T-helper 22 cell (primary cell): ENCODE measurements around the gene RASSF8.

ENCODE experiments used
- DNase-seq: peaks from one replicate; pipeline ENCODE4 v3.0.0-alpha.2; 2020; ENCODE audit warnings: low read depth

Gene RASSF8

DNA sequence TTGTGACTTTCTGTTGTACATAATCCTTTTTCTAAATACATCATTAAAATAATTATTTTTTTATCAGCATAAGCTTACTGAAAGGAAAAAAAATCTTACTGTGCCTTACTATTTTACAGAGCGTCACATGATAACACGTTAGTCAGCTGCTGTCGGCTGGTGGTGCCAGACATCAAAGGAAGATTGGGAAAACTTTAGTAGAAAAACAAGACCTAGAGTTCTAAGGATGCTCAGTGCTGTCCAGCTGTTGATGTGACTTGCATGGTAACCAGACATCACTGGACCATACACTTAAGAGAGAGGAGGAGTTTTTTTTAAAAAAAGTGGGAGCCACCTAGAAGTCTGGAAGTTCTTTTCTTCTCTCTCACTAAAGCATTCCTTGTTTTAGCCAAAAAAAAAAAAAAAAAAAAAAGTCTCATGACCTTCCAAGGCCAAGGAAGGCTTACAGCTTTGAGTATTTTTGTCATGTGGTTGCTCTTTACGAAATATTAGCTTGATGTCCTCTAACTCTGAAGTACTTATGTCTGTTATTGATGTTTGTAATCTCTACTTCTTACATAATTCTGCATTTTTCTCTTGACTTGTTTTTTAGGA is 4.5 kb downstream of the RASSF8 start:
- DNase-seq = no peak

DNA sequence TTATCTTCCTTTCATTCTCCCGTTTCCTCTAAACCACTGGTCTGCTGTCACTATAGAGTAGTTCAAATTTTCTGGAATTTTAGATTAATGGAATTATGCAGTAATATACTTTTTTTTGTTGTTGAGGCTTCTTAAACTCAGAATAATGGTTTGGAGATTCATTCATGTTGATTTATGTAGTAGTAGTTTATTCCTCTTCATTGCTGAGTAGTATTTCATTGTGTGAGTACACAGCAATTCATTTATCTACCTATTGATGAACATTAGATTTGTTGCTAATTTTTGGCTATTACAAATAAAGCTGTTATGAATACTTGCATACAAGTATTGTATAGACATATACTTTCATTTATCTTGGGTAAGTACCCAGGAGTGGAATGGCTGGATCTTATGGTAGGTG is 7.2 kb downstream of the RASSF8 start:
- no peak for DNase-seq

DNA sequence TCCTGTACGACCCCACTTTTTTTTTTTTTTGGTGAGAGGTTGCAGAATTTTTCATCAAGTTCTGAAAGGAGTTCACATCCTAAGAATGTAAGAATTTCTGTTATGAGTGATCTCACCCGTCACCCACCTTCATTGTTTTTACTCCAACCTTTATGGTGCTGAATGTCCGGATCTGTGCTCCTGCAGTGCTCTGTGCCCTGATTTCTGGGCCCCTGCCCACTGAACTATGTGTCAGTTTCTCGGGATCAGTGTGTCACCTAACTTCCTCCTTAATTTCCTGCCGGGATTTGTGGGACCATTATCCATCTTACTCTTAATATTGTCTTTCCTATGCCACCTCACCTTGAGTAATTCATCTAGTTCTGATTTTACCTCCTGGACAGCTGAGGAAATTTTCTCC is 11.6 kb downstream of the RASSF8 start:
- no peak for DNase-seq

DNA sequence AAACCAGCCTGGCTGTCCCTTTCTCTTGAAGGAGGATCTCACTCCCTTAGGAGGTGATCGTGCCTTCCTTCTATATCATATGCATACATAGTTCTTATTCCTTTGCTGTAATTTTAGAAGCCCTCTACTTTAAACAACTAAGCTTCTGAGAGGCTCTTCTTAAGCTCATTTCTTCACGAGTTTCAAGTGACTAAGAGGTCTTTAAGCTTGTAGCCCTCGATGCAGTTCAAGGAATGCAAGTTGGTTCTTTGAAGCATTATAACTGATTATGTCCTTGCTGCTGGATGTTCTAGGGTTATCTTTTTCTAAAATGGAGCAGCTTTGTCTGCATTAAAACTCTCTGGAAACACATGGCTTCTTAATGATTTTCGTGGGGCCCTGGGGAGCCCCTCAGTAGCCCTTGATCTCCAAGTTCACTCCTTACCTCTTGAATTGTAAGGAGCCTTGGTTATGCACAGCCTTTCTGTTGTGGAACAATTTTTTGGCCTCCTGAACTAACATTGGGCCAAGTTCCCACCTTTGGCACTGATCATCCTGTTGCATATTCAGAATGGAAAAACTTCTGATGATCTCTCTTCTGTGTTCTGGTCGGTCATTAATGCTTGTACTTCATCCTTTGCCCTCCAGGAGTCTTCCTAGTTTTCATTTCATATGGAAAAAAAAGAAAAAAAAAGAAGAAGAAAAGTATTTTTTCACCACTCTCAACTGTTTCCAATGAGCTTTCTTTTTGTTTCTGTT is 12.6 kb downstream of the RASSF8 start:
- DNase-seq = no peak

DNA sequence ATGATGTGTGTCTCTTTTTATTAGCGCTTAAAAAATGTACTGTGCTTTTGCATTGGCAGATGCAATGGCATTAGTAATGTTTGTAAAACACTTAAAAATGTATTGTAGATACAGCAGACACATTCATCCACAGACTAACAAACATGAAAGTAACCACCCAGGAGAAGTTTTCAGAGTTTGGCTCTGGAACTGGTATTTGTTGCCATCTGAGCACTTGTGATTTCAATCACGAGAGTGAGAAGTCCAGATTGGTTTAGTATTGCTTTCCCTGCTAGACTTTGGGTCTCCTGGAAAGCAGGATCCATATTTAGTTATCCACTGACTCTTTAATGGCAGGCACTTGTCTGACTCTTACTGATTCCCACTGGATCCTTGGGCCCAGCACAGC is 13.2 kb downstream of the RASSF8 start:
- no peak for DNase-seq

DNA sequence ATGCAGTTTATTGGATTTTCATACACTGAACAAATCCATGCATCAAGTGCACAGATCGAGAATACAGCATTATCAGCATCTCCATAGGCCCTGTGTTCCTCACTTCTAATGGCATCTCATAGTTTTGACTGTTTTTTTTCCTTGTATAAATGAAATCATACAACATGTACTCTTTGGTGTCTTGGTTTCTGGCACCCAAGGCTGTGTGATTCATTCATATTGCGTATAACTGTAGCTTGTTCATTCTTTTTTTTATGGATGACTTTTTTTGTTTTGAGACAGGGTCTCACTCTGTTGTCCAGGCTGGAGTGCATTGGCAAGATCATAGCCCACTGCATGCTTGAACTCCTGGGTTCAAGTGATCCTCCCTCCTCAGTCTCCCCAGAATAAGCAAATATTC is 14.3 kb downstream of the RASSF8 start:
- DNase-seq = no peak

DNA sequence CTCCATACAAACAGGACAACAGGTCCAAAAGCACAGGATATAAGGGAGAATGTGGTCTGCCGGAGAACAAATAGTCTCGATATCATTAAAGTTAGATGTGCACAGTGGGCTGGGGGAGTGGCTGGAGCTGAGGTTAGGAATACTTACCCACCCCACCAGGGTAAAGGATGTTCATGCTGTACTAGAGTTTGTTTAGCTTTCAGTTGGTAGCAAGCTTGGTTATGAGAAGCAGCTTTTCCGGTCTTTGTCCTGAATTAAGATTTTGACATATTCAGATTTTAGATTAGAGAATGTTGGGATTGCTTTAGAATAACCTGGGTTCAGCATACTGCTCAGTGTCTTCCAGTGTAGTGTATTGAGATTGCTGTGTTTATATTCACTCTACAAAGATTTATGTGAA is 16.7 kb downstream of the RASSF8 start:
- no peak for DNase-seq

DNA sequence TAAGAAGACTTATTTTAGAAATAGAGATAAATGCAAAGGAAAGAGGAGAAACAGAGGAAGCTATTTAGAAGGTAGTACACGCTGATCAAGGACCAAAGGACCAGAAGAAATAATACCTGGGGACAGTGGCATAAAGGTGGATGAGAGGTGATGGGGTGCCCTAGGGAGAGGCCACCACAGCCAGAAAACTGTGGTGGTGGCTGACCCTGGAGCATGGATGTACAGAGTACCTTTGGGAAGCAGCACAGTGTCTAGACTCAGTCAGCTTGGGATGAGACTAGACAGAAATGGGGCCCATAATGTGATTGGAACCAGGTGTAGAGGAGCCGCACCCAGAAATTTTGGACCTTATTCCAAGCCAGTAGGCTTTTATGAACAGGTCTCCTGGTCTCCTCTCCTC is 17.2 kb downstream of the RASSF8 start:
- DNase-seq = no peak

DNA sequence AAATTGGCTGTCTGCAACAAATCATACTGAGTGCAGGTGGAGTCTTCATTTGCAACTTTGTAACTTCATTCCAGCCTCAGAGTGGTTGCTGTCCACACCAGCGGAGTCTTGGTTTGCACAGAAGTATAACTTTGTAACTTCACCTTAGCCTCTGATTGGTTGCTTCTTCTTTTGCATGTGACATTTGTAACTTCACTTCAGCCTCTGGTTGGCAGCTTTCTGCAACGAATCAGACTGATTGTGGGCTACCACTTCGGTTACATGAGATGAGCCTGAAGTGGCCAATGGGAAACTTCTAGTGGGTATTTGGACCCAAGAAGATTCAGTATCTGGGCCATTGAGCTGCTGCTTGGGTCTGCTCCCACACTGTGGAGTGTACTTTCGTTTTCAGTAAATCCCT is 17.8 kb downstream of the RASSF8 start:
- no peak for DNase-seq

DNA sequence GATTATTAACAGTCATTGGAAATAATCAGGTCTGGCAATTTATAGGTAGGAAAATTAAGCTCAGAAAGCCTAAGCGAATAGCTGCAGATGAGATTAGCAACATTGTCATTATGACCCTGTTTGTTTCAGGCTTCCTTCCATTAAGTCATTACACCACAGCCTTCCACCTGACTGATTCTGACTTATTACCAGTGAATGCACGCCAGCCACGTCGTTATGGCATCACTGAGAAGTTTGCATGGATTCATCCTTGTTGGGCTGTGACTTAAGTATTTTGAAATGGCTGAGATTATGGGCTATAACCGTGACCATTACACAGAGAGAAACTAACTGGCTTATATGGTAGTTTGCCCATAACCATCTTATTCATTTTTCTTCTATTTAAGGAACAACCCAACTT is 18.6 kb downstream of the RASSF8 start:
- no peak for DNase-seq

DNA sequence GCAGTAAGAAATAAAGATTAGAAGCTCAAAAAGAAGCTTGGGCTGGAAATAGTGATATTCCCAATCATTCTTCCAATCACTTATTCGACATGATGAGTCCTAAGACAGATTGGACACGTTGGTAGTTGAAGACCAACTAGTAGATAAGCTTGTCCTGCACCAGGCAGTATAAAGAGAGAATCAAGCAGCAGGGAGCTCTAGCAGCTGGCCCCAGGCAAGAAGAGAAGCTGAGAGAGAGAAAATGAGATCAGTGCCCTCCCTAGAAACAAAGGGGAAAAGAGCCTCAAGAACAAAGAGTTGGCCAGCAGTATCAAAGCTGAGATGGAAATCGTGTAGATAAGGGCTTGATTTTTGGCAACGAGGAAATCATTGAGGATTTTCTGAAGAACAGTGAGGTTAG is 20.6 kb downstream of the RASSF8 start:
- no peak for DNase-seq

DNA sequence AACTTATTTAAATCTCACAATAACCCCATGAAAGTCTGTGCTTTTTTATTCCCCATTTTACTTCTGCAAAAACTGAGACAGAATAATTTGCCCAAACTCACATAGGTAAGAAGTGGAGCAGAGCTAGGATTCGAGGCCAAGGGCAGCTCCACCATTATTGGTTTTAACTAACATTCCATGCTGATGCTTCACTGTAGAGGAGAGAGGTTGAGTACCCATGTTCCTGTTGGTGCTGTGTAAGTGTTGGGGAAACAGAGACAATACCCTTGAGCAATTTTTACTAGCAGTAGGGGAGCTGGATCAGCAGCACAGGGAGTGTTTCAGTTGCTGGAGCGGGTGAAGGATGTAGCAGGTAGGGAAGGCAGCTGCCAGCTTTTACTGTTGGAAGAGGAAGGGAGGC is 21.1 kb downstream of the RASSF8 start:
- no peak for DNase-seq

DNA sequence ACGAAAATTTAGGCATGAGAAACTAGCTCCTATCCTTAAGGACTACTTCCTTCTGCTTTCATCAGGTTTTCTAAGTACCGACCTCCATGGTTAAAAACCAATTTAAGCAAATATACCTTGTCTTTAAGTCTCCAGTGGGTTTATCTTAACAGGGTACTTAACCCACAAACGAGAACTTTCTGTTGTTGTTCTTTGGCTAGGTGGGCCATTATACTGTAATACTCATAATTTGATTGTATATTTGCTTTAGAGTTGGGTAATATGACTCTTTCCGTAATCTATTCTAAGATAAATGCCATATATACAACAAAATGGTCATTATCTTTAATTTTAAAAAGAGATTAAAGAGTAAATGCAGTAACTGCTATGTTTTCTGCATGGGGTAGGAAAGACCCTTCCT is 21.6 kb downstream of the RASSF8 start:
- no peak for DNase-seq

DNA sequence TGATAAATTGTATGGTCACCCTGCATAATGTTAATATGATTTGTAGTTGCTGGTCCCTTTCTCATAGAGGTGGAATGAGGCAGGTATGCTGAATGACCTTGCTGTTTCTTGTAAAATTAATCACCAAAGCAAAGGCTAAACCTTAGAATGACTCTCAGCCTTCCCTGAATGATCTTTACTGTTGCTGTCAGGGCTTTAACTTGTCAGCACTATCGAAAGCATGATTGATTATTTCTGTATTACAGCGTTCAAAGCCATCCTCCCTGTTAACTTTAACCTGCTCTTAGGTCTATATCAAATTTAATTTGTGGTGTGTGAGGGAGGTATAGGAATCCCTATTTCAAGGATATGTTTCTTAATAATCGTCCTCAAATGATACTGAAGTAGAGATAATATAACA is 23.1 kb downstream of the RASSF8 start:
- no peak for DNase-seq

DNA sequence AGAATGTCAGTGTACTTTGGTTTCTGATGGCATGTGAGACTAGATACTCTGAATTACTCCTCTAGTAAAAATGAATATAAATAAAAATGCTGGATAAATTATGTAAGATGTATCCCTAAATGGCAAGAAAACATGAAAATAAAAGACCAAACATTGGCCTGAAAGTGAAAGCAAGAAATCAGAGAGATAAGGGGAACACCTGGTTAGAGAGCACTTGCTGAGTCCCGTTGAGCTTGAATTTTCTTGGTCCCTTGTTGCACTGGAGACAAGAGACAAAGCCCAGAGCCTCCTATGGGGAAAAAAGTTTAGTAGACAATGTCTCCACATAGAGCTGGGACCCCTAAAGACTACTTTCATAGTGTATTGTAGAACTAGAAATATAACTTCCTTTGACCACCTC is 23.9 kb downstream of the RASSF8 start:
- no peak for DNase-seq

DNA sequence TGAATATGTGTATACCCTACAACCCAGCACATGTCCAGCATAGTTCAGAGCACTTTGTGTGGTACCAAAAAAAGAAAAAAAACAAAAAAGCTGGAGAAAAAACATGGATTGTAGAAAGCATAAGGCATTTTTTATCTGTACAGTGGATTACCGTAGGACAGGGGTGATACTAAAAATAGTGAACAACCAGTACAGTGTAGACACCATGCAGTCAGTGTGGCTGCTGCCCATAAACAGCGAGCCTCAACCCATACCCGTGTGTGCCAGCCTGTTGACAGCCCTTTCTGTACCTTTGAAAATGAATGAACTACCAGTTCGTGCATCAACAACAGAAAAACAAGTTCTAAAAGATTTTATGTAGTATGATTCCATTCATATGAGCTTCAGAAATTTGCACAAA is 25.1 kb downstream of the RASSF8 start:
- DNase-seq = no peak

DNA sequence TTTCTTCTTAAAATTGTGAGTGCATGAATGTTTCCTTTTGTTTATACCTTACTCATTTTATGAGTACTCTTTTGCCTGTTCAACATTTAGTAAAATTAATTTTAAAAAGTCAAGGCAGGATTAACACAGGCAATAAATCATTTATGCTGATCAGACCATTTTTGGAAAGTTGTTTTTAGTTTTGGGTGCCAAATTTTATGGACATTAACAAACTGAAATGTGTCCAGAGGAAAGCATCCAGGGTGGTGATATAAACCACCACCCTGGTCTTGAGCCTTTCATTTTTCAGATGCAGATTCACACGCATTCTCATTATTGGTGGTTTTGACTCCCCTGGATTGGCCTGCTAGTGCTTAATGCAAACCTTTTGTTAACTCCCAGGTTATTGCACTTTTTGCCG is 26.3 kb downstream of the RASSF8 start:
- DNase-seq = no peak

DNA sequence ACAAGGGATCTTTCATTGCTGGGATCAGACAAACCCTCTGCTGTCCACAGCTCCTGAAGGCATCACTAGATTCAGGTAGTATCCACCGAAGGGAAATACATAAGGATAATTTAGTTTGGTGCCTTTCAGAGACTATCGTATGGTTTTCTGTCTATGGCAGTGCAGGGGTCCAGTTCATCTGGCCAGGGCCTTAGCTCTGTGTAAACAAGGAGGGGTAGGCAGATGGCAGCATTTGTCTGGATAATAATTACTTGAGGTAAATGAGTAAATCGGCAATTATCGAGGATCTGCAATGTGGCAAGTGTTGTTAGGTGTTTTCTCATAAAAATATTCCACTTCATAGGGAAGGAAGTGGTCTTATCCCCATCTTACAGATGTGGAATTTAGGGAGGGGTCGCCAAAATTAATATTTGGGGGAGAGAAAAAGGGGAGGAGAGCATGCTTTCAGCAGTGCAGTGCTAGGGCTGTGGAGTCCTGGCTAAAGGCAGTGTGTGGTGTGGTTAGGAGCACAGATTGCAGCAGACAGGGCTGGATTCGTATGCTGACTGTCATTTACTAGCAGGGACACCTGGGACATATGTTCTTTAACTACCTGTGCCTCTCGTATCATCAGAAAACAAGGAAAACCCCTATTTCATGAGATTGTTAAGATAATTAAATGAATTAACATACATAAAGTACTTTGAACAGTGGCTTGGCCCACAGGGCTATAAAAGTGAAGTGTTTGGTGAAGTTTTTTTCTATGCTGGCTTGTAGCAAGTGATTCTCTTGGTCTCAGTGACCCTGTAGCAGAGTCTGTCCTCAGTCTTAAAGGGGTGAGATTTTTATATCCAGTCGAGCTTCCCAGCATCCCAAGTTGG is 27.1 kb downstream of the RASSF8 start:
- DNase-seq = no peak

DNA sequence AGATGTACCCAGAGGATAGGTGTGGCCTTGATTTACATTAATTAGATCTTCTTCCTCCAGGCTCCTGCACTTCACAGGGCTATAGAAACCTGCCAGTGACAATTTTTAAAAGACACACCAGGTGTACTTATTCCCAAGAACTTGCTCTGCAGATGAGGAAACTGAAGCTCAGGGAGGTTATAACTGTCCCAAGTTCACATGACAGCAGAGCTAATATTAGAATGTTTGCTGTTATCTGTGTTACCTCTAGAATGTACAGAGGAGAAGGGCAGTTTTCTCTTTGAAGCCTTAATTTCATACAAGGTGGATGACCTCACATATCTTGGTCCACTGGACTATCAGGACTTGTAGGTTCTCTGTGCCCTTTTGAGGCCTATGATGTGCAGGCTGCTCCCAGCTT is 27.7 kb downstream of the RASSF8 start:
- DNase-seq = no peak

DNA sequence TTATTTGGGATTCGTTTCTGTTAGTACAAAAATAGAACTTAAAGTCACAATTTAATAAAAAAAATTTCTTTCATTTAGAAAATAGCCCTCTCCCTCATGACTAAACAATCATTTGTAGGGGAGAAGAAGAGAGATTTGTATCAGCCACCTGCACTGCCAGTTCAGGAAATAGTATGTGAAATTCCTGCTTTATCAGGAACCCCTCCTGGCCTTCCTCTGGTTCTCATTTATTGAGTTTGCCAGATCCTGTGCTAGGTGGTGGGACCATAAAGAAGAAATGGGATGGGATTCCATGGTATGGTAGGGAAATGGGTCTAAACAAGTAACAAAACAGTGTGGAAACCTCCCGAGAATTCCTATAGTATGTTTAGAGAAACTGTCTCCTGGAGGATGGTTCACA is 30.0 kb downstream of the RASSF8 start:
- DNase-seq = no peak

DNA sequence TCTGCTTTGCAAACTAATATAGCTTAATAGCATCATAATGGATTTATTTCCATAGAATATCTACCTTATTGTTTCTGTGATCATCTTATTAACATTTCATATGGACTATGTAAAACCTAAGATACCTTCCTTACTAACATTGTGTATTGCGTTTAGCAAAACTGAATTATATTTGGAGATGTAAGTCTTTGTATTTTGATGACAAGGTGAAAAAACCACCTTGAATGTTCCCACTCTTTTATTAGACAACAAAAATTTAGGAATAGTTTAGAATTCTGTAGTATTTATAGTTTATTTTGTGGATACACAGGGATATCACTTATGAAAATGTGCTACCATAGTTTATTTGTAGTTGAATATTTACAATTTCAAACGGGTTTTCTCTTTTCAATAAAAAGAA is 32.0 kb downstream of the RASSF8 start:
- DNase-seq = no peak

DNA sequence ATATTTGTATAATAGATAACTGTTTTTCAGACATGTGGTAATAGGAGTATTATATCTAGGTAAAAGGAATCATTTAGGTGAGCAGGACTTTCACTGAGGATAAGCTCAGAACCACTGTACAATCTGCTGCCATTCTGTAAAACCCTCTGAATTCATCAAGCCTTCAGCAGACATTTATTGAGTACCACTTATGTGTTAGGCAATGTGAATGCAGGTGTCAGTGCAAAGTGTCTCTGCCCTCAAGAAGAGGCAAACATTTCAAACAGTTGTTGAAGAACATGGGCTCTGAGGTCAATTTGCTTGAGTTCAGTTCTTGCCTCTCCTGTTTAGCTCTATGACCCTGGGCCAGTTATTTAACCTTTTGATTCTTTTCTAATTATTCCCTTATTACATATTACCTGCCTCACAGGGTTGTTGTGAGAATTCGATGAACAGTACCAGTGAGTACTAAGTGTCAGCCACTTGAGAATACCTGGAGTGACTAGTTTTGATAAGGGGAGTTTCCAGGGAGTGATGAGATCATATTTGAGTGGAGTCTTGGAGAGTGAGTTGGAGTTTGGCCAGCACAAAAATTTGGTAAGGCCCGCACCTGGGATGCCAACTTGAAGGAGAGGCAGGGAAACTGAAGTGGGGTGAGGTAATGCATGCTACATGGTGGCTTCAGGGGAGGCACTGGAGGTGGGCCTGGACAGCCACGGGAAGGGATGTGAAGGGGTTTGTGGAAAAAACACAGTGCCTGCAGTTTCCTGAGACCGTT is 33.7 kb downstream of the RASSF8 start:
- no peak for DNase-seq
